Dendritic cell treated with granulocyte-macrophage colony-stimulating factor and Interleukin-4, amounts not matched to agents 40 ng/mL and 50 ng/mL, for 4 days (primary cell): ENCODE data around the gene GABBR2.

Experiments used
- H3K27ac Mint-ChIP-seq: one replicate; pipeline ENCODE4 v1.8.0; 2022; ENCODE audit warnings: mild to moderate bottlenecking, mixed read lengths
- H3K27me3 Mint-ChIP-seq: one replicate; pipeline ENCODE4 v1.8.0; 2022; ENCODE audit warnings: mild to moderate bottlenecking, mixed read lengths
- H3K36me3 Mint-ChIP-seq: one replicate; pipeline ENCODE4 v1.8.0; 2022; ENCODE audit warnings: low read depth, mixed read lengths
- H3K4me1 Mint-ChIP-seq: one replicate; pipeline ENCODE4 v1.8.0; 2022; ENCODE audit warnings: low read depth, mixed read lengths
- H3K4me3 Mint-ChIP-seq: one replicate; pipeline ENCODE4 v1.8.0; 2022; ENCODE audit warnings: mild to moderate bottlenecking, moderate library complexity, mixed read lengths
- H3K9me3 Mint-ChIP-seq: one replicate; pipeline ENCODE4 v1.8.0; 2022; ENCODE audit warnings: mixed read lengths
- intact Hi-C: fragments of 100-400 bp; cut with micrococcal nuclease; formaldehyde crosslinking; loops from one replicate; pipeline ENCODE4 v1.15.0; 2022

GABBR2 gene

GRCh38 chr9:98432134-98432533 is 276.6 kb downstream of the GABBR2 start:
- Mint-ChIP-seq H3K36me3 (no peaks in the 10 kb centered on the region), H3K9me3 (peaks cover 8% of the 10 kb centered on the region), H3K4me3 (no peak overlapping the region), H3K4me1 (peaks cover 20% of the 10 kb centered on the region), H3K27me3 (peaks cover 5% of the 10 kb centered on the region), H3K27ac (no peak overlapping the region)
- intact Hi-C loops = no loop called here

DNA sequence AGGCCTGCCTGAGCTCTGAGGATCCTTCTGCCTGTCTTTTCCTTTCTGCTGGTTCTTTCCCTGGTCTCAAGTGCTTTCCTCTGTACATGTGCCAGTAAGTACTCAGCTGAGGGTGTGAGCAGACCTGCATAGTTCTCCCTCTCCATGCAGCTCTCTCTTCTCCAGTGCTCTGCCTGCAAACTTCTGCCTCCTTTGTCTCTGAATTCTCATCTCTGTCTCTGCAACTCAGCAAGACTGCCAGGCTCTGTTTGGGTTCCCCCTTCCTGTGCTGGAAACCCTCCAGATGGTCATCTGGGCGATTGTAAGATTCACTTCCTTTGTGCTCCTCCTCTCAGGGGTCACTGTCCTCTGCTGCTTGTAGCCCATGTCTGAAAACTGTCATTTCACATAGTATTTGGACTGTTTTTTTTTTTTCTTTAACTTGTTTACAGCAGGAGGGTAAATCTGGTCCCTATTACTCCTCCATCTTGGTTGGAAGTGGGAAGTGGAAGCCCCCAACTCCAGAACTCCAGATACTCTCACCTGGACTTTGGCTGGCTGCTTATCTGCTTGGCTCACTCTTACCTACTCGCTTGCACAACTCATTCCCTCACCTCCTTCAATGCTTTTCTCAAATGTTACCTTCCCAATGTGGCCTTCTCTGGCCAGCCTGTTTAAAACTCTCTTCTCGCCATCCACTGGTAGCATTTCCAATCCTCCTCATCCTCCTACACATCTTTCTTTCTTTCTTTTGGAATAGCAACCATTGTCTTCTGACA is 278.0 kb downstream of the GABBR2 start:
- no peaks in the 10 kb centered on the region for H3K36me3 Mint-ChIP-seq
- peaks cover 5% of the 10 kb centered on the region for H3K27me3 Mint-ChIP-seq
- intact Hi-C loops = no loop called here
- peak overlapping the region; percentile 14 for H3K27ac Mint-ChIP-seq
- no peak overlapping the region for H3K4me3 Mint-ChIP-seq
- H3K9me3 Mint-ChIP-seq = peaks cover 8% of the 10 kb centered on the region
- peaks cover 20% of the 10 kb centered on the region for H3K4me1 Mint-ChIP-seq

DNA sequence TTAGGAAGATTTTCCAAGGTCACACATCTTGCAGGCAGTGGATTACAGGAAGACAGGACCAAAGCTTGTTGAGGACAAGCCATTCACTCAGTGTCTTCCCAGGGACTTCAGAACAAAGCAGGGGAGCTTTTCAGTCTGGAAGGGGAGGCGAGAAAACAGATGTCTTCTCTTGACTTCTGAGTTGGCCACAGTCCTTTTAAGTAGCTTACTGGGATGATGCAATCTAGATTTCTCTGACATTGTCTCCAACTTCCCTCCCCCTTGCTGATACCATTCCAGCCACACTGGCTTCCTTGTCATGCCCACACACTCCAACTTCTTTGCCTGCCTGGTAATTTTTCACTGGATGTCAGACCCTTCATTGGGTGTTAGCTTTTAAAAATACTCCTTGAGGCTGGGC is 279.1 kb downstream of the GABBR2 start:
- peaks cover 20% of the 10 kb centered on the region for H3K4me1 Mint-ChIP-seq
- no peak overlapping the region for H3K4me3 Mint-ChIP-seq
- intact Hi-C loops = no loop called here
- no peak overlapping the region for H3K27ac Mint-ChIP-seq
- peaks cover 8% of the 10 kb centered on the region for H3K9me3 Mint-ChIP-seq
- no peaks in the 10 kb centered on the region for H3K36me3 Mint-ChIP-seq
- peaks cover 2% of the 10 kb centered on the region for H3K27me3 Mint-ChIP-seq

- peaks cover 20% of the 10 kb centered on the region for H3K4me1 Mint-ChIP-seq
- H3K4me3 Mint-ChIP-seq = no peak overlapping the region
- no peaks in the 10 kb centered on the region for H3K36me3 Mint-ChIP-seq
- H3K9me3 Mint-ChIP-seq = peaks cover 8% of the 10 kb centered on the region
- intact Hi-C loops = no loop called here
- peaks cover 2% of the 10 kb centered on the region for H3K27me3 Mint-ChIP-seq
- no peak overlapping the region for H3K27ac Mint-ChIP-seq
These were observed 280.3 kb downstream of the GABBR2 start for GRCh38 chr9:98428454-98428853.

GRCh38 chr9:98427491-98427890 is 281.2 kb downstream of the GABBR2 start:
- H3K27ac Mint-ChIP-seq = no peak overlapping the region

GRCh38 chr9:98425079-98425478 is 283.7 kb downstream of the GABBR2 start:
- peaks cover 8% of the 10 kb centered on the region for H3K9me3 Mint-ChIP-seq
- no peaks in the 10 kb centered on the region for H3K36me3 Mint-ChIP-seq
- H3K4me1 Mint-ChIP-seq = peaks cover 8% of the 10 kb centered on the region
- no peak overlapping the region for H3K27ac Mint-ChIP-seq
- no peak overlapping the region for H3K4me3 Mint-ChIP-seq
- H3K27me3 Mint-ChIP-seq = peaks cover 3% of the 10 kb centered on the region
- intact Hi-C loops = no loop called here

More at GRCh38 chr9:98427491-98427890, 281.2 kb downstream of the GABBR2 start:
- peaks cover 8% of the 10 kb centered on the region for H3K9me3 Mint-ChIP-seq
- H3K4me1 Mint-ChIP-seq = peaks cover 20% of the 10 kb centered on the region
- intact Hi-C loops = no loop called here
- H3K27me3 Mint-ChIP-seq = peaks cover 2% of the 10 kb centered on the region
- H3K4me3 Mint-ChIP-seq = no peak overlapping the region
- no peaks in the 10 kb centered on the region for H3K36me3 Mint-ChIP-seq

- Mint-ChIP-seq H3K4me3 (no peak overlapping the region), H3K36me3 (no peaks in the 10 kb centered on the region), H3K27me3 (peaks cover 21% of the 10 kb centered on the region), H3K9me3 (no peaks in the 10 kb centered on the region), H3K27ac (no peak overlapping the region), H3K4me1 (no peaks in the 10 kb centered on the region)
- intact Hi-C loops = no loop called here
These were observed 289.5 kb downstream of the GABBR2 start for GRCh38 chr9:98419260-98419603.

GRCh38 chr9:98418578-98419259 is 290.0 kb downstream of the GABBR2 start:
- H3K27ac Mint-ChIP-seq = no peak overlapping the region
- no peak overlapping the region for H3K4me3 Mint-ChIP-seq
- no peaks in the 10 kb centered on the region for H3K36me3 Mint-ChIP-seq
- intact Hi-C loops = no loop called here
- H3K4me1 Mint-ChIP-seq = no peaks in the 10 kb centered on the region
- peaks cover 21% of the 10 kb centered on the region for H3K27me3 Mint-ChIP-seq
- H3K9me3 Mint-ChIP-seq = no peaks in the 10 kb centered on the region

- Mint-ChIP-seq H3K4me3 (no peak overlapping the region), H3K27ac (no peak overlapping the region), H3K27me3 (peaks cover 21% of the 10 kb centered on the region), H3K36me3 (no peaks in the 10 kb centered on the region), H3K9me3 (no peaks in the 10 kb centered on the region), H3K4me1 (no peaks in the 10 kb centered on the region)
- intact Hi-C loops = no loop called here
These were observed 292.2 kb downstream of the GABBR2 start for GRCh38 chr9:98416294-98417248.

DNA sequence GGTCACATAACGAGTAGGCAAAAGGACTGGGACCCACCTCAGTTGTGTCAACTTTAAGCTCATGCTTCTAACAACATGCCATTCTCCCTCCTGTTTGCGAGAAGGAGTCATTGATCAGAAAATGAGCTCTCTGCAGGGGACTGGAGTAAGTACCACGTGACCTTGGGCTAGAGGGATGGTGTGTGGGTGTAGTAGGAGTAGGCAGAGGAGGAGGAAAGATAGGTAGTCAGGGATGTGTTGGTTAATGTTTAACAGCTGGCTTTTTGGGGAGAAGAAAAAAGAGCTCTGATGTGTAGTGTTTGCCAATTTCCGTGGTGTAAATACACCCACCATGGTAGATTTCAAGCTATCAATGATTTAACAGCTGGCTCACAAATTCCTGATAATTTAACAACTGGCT is 293.0 kb downstream of the GABBR2 start:
- Mint-ChIP-seq H3K27ac (no peak overlapping the region), H3K4me1 (peaks cover 2% of the 10 kb centered on the region), H3K36me3 (no peaks in the 10 kb centered on the region), H3K9me3 (no peaks in the 10 kb centered on the region), H3K27me3 (peaks cover 21% of the 10 kb centered on the region), H3K4me3 (no peak overlapping the region)
- intact Hi-C loops = no loop called here

DNA sequence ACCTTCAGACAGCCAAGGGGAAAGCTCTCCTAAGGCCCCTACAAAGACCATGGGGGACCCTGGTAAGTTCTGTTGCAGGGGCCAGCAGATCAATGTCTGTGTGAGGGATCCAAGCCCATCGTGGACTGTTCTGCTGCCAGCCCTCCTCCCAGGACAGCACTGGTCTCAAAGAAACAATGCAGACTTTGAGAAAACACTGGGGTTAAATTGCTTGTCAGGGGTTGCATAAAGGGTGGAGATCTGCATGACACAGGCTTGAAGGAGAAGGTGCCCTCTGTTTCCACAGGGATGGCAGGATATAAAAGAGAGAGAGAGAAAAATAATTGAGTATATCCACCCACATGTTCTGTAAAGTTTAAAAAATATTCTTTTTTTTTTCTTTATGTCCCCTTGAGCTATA is 295.7 kb downstream of the GABBR2 start:
- no peak overlapping the region for H3K4me3 Mint-ChIP-seq
- peaks cover 25% of the 10 kb centered on the region for H3K4me1 Mint-ChIP-seq
- no peak overlapping the region for H3K27ac Mint-ChIP-seq
- intact Hi-C loops = no loop called here
- H3K27me3 Mint-ChIP-seq = peaks cover 29% of the 10 kb centered on the region
- H3K36me3 Mint-ChIP-seq = no peaks in the 10 kb centered on the region
- no peaks in the 10 kb centered on the region for H3K9me3 Mint-ChIP-seq

DNA sequence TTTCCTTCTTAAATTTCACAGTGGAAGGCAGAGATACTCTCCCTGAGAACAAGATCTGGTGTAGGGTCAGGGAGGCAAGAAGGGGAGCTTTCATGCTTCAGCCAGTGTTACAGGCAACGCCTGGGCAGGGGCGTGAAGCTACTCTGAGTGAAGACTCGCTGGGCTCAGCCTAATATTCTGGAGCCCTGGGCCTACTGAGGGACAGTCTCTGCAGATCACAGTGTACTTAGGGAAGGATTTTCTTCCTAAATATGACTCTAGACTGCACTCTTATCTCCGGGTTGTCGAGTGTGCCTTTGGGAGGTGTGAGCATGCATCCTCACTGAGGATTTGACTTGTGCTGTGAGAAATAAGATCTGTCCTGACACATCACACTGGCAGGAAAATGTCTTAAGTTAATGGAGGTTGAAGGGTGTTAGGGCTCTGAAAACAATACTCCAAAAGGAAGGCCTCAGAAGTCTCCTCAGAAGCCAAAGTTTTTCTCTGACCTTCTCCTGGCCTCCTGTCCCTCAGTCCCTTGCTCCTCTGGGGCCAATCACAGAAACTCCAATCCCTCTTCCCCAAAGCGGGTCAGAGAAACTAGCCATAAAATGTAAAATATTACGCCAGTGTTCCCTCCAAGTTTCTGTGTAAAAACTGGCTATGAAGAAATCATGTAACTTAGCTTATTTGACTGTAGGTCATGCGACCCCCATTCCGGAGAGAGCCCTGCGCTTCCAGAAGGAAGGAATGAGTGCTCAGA is 296.5 kb downstream of the GABBR2 start:
- Mint-ChIP-seq H3K4me1 (peaks cover 25% of the 10 kb centered on the region), H3K27me3 (peaks cover 28% of the 10 kb centered on the region), H3K36me3 (no peaks in the 10 kb centered on the region), H3K9me3 (no peaks in the 10 kb centered on the region), H3K27ac (no peak overlapping the region), H3K4me3 (no peak overlapping the region)
- intact Hi-C loops = no loop called here

GRCh38 chr9:98410185-98410697 is 298.5 kb downstream of the GABBR2 start:
- intact Hi-C loops = no loop called here
- peaks cover 17% of the 10 kb centered on the region for H3K27me3 Mint-ChIP-seq
- H3K4me1 Mint-ChIP-seq = peaks cover 25% of the 10 kb centered on the region
- H3K9me3 Mint-ChIP-seq = no peaks in the 10 kb centered on the region
- peak overlapping the region; percentile 35 for H3K4me3 Mint-ChIP-seq
- H3K27ac Mint-ChIP-seq = peak overlapping the region; percentile 71
- H3K36me3 Mint-ChIP-seq = no peaks in the 10 kb centered on the region
